ENCODE results near the gene PLA2G6.
A peak's percentile ranks its signal among the peaks of the same experiment; 100 is the strongest.
"Not testable (repeated sequence)": the region's sequence is repeated elsewhere in the genome, so short reads cannot be mapped to it uniquely, and the experiment has no call there.

PLA2G6 gene

GRCh38 chr22:38126928-38127668, 54.5 kb downstream of the PLA2G6 start:
- no peak for DNase-seq

- DNase-seq = no peak
Measured at GRCh38 chr22:38125751-38126201, 55.9 kb downstream of the PLA2G6 start.

- no peak for DNase-seq
Measured at GRCh38 chr22:38125038-38125610, 56.5 kb downstream of the PLA2G6 start.

DNA sequence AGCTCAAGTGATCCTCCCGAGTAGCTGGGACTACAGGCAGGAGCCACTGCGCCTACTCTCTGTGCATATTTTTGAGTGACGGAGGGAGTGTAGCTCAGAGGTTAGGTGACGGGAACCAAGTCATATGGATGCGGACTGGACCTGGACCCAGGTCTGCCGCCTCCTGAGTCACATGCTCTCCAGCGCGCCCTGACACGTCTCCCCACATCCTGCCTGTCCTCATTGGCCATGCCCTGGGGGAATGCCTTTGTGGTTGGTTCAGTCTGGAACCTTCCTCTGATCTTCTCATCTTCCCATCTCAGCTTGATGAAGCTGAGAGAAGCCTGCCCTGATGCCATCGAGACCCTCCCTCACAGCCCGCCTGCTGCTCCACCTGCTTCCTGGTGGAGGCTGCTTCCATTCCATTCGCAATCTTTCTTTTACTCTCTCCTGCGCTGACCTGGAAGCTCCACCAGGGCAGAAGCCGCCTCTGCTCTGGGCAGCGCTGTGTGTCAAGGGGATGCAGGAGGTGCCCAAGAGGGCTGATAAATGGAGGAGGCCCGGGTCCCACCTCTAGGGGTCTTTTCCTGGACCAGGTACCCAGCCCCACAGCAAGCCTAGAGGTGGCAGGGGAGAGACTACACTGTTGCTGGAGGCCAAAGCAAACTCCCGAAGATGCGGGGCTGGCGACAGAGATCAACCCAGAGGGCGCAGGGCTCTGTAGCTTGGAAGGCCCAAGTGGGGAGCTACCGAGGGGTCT, 57.2 kb downstream of the PLA2G6 start:
- no peak for DNase-seq

DNA sequence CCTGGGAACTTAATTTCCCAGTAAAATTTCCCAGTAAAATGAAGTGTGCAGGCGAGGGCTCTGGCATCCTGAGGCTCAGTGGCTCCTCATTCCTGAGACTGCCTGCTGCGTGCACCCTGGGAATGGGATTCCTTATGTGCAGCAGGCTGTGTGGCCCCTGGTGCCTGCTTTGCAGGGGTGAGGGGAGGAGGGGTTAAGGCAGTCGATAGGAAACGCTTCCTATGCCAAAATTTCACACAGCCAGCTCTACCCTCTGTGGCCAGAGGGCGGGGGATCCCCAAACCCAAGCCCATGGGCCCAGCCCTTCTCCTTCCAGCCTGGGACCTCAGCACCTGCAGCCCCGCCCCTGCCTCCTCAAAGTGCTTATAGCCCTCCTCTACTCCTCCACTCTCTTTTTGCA, 59.0 kb downstream of the PLA2G6 start:
- no peak for DNase-seq

- DNase-seq = no peak
Measured at GRCh38 chr22:38120359-38121110, 61.1 kb downstream of the PLA2G6 start.

DNA sequence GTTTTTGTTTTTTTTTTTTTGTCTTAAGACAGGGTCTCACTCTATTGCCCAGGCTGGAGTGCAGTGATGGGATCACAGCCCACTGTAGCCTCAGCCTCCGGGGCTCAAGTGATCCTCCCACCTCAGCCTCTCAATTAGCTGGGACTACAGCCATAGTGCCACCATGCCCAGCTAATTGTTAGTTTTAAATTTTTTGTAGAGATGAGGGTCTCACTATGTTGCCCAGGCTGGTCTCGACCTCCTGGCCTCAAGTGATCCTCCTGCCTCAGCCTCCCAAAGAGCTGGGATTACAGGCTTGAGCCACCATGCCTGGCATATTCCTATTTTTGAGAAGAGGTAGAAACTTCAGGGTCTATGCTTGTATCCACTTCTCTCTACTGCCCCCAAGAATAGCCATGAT, 62.9 kb downstream of the PLA2G6 start:
- DNase-seq = not testable (repeated sequence)

GRCh38 chr22:38118182-38118581, 63.4 kb downstream of the PLA2G6 start:
- no peak for DNase-seq

GRCh38 chr22:38117556-38117955, 64.1 kb downstream of the PLA2G6 start:
- not testable (repeated sequence) for DNase-seq

- no peak for DNase-seq
Measured at GRCh38 chr22:38115423-38116205, 66.0 kb downstream of the PLA2G6 start.

GRCh38 chr22:38114484-38115398, 66.9 kb downstream of the PLA2G6 start:
- DNase-seq = peak; percentile 89

- DNase-seq = no peak
Measured at GRCh38 chr22:38112381-38112780, 69.2 kb downstream of the PLA2G6 start.

DNA sequence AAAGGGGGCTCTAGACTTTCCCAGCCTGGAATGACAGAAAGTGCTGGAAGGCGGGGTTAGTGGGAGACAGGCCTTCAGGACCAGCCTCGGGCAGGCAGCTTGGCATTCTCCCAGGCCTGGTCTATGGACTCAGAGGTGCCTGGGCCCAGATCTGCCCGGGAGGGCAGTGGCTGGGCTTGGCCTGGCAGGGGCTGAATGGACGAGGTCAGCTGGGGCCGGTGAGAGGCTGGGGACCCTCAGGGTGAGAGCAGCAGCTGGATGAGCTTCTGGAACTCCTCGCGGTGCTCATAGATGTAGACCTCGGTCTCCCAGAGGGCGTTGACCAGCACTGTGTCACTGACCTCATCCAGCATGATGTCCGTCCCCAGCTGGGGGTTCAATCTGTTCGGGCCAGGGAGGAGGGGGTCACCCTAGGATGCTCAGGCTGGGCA, 69.7 kb downstream of the PLA2G6 start:
- no peak for DNase-seq

GRCh38 chr22:38110863-38111852, 70.5 kb downstream of the PLA2G6 start:
- no peak for DNase-seq

DNA sequence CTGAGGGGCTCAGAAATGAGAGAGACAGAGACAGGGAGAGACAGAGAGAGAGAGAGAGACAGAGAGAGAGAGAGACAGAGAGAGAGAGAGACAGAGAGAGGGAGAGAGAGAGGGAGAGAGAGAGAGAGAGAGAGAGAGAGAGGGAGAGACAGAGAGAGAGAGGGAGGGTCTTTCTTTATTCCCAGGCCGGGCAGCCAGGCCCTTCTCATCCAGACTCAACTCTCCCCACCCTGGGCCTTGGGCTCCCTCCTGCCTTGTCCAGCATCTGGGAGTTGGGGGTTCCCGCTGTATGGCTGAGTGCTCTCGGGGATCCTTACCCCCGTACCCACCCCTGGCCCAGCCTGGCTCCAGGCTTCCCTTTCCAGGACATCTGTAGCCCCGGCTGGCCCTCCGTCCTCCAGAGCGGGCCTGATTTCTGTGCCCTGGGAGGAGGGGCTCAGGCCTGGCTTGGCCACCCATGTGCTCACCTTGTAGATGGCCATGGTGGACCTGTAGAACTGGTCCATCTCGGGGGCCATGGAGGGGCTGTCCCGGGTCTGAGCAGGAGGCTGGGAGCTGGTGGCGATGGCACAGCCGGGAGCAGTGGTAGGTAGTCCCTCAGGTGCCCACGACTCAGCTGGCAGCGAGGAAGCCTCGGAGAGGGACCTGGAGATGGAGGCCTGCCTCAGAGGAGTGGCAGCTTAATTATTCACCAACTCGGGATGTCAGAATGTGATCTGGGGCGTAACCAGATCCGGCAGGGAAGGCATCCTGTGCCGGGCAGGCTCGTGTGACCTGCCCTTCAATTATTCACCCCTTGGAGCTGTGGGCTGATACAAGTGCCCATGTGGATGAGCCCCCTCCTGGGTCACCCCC, 71.4 kb downstream of the PLA2G6 start, which contains the start of gene BAIAP2L2:
TSS of gene BAIAP2L2 (minus strand) at position 677 of the 855 bp plus-strand sequence. CDS start at position 518, 159 bp downstream.
- no peak for DNase-seq

DNA sequence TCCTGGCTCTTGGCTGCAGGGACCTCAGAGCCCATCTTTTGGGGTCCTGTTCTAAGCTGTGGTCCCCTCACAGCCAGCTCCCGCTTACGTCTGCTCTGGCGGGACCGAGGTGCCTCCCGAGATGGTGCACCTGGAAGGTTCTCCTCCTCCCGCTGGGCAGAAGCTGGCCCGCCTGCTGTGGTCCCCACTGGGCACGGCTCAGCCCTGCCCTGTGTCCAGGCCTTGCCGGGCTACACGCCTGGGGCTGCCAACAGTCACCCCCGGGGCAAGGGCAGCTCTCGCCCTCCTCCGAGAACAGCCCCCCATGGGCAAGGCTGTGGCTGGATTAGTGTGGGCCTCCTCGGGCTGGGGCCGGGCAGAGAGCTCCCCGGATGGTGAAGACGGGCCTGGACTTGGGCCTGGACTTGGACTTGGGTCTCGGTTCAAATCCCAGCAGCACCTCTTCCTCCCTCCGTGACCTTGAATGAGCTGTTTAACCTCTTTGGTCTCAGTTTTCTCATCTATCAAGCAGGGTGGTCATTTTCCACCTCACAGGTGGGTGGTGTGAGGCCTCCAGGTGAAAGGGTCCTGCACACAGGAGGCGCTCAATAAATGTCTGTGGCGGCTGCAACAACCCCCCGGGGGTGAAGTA, 72.1 kb downstream of the PLA2G6 start:
- DNase-seq = no peak

DNA sequence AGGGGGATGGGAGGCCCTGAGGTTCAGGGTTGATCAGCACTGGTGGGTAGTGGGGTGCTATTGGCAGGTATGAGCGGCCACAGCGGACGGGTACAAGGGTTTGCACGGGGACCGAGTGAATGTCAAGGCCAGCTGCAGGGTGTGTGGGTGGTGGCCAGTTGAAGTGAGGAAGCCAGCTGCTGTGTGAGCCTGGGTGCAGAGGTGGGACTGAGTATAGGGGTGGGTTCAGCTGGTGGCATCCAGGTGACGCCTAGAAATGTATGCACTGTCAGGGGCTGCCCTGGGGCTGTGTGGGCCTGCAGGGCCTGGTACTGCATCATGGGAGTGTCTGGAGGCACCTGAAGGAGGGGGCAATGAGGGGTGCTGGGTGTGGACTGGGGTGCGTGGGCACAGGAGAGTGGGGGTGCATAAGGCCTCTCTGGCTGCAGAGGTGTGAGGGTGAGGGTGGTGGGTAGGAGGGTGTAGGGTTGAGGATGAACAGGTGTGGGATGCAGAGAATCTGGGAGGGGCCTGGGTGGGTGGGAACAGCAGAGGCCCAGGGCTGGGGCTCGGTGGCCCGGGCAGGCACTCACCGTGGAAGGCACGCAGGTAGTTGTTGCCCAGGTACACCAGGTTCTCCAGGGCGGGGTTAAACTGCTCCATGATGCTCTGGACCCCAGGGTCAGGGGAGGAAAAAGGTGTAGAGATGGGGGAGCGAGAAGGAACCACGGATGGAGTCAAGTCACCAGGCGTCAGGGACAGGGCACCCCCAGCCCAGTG, 72.9 kb downstream of the PLA2G6 start:
- DNase-seq = no peak

All from activated CD4-positive, CD25-positive, alpha-beta regulatory T cell treated with anti-CD3 and anti-CD28 coated beads, Interleukin-2, amount 50 U/mL, for 72 hours (primary cell).